Suppressor macrophage treated with lipopolysaccharide for 4 hours (primary cell): ENCODE measurements around the gene PLGLB1.
A peak's percentile ranks its signal among the peaks of the same experiment; 100 is the strongest.
"Not testable (repeated sequence)": the region's sequence is repeated elsewhere in the genome, so short reads cannot be mapped to it uniquely, and the experiment has no call there.

Source experiments
- DNase-seq: peaks from one replicate; pipeline ENCODE4 v3.0.0-alpha.2; 2020

Gene PLGLB1

DNA sequence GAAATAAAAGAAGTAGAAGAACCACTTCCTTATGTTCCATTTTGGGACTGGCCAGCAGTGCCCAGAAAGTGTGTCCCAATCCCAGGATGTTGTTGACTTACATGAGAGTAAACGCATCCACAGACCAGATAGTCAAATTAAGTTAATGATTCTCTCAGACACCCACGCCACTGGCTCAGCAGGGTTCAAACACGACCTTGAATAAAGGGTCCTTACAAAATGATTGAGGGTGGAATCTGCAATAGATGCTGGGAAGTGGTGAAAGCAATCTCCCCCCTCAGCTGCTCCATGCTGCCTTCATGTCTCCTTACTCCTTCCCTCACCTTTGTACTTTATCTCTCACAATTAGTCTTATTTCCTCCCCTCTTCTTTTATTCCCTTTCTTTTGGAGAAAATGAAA is at the start of gene PLGLB1:
Gene PLGLB1, minus strand, starts transcription at position 101 of the 400 bp plus-strand sequence. Its CDS starts 61 bp downstream, at position 40.
- not testable (repeated sequence) for DNase-seq

DNA sequence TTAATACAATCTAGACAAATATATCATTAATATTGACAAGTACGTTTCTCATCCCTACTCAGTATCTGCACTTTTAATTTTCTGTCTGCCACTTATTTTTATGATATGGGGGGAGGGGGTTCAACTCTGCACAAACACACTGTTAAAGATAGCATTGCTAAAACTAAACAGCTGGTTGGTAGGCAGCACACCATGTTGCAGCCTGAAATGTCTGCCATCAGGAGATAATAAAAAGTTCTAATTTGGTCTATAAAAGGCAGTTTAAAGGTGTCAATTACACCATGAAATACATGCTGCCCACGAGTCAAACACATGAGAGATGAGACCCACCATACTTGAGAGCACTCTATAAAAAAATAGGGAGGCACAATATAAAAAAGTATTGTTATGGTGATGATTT is 42.7 kb upstream of the PLGLB1 start:
- DNase-seq: not testable (repeated sequence)

DNA sequence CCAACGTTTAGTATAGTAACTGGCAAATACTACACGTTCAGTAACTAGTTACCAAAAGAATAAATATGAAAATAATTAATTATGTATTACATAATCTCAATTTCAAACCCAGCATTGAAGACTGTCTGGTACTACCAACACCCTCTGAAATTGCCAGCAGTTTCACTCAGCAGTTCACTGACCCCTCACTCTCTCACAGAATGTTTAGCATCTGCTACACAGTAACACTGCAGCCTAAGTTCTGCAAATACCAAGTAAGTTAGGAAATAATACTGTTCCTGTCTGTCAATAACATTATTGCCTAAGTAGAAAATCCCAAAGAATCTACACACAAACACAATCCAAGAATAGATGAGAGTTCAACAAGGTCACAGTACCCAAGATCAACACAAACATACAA is 41.8 kb upstream of the PLGLB1 start:
- DNase-seq: peak; percentile 12

DNA sequence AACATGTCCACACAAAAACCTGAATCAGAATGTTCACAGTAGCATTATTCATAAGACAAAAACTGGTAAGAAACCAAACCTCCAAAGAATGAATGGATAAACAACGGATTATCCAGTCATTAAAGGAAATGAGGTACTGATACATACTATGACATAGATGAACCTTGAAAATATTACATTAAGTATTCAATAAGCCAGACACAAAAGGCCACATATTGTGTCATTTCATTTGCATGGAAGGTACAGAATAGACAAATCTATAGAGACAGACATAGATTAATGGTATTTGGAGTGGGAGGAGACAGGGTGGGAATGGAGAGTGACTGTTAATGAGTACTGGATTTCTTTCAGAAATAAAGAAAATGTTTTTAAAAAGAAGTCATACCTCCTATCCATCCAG is 39.9 kb upstream of the PLGLB1 start:
- not testable (repeated sequence) for DNase-seq

DNA sequence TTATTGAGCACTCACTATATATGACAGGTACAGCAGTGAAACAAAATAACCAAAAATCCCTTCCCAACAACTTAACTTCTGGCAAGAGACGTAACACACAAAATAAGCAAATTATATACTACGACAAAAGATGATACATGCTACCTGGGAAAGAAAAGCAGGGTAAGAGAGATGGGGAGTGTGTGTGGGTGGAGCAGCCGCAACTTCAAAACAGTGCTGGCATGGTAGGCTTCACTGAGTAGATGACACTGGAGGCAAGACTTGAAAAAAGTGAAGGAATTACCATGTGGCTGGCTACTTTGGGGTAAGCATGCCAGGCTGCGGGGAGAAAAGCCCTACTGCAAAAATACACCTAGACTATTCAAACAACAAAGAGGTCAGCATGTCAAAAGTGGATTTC is 36.0 kb upstream of the PLGLB1 start:
- DNase-seq: not testable (repeated sequence)

DNA sequence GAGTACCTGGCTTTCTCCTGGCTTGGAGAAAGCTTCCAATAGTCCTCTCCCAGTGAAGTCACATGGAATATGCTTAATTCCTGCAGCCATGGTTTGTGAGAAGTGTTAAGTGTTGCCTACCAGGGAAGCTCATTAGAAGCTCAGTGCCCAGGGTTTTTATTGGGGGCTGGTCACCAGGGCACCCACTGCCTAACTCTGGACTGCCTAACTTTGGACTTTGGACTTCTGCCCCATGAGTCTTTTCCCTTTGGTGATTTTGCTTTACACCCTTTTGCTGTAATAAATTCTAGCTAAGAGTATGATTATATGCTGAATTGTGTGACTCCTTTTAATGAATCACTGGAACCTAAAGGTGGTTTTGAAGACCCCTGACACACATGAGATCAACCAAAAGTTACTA is 35.2 kb upstream of the PLGLB1 start:
- not testable (repeated sequence) for DNase-seq

DNA sequence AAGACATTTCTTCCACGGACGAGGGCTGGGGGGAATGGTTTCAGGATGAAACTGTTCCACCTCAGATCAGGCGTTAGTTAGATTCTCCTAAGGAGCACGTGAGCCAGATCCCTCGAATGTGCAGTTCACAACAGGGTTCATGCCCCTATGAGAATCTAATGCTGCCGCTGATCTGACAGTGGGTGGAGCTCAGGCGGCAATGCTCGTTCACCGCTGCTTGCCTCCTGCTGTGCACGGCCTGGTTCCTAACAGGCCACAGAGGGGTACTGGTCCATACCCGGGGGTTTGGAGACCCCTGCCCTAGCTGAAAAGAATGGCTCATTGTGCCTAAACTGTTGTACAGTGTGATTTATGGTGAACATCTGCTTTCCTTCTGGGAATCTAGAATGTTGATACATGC is 34.8 kb upstream of the PLGLB1 start:
- DNase-seq: not testable (repeated sequence)

DNA sequence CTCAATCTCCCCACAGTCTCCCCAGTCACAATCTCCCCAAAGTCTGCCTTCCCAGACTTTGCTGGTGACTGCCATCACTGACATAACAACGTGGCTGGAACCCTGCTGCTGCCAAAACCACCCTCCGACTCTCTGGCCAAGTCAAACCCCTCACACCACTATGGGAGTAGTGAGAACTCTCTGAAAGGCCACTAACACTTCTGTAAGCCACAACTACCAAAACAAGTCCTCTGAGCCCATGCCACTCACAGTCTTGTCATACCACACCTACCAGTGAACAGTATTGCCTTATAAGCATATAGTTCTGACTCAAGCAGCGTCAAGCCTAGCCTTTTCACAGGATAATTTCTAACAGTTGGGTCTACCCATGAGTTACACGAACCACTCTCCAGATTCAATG is 32.7 kb upstream of the PLGLB1 start:
- not testable (repeated sequence) for DNase-seq

DNA sequence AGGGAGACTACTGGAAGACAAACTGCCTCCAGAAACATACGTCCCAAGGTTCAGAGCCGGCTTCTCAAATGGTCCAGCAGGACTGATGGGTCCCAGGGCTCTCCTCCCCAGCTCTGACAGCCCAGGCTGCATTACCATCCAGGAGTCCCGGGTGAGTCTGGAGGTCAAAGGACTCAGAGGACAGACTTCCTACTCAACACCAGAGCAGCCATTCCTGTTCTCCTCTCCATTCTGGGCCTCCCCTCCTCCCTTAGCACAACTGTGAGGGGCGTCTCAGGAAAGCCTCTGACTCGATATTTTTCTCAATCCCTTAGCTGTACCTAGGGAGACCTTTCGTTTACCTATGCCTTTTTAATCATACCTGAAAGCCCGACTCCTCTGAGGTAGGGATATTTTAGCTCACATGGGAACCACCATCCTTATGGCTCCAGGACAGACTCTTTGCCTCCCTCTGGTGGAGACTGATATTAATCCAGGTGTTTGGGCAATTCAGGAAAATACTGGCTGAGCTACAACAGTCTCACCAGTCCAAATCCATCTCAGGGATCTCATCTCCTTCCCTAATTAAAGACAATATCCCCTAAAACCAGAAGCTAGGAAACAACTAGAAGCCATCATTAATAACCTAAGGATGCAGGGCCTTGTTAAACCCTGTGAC is 19.8 kb upstream of the PLGLB1 start:
- DNase-seq: not testable (repeated sequence)

DNA sequence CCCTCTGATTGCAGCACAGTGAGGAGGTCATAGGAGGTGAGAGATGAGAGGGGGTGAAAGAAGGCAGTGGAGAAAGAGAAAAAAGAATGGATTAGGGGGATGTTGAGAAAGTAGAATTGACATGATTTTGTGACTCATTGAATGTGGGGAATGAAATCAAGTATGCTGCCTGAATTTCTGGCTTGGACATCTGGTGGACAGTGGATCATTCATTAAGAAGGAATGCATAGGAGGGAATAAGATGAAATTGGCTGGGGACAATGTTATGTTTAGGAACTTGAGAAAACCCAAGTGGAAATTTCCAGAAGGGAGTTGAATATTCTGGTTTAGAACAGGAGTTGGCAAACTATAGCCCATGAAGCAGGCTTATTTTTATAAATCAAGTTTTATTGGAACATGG is 7.0 kb upstream of the PLGLB1 start:
- DNase-seq: not testable (repeated sequence)

DNA sequence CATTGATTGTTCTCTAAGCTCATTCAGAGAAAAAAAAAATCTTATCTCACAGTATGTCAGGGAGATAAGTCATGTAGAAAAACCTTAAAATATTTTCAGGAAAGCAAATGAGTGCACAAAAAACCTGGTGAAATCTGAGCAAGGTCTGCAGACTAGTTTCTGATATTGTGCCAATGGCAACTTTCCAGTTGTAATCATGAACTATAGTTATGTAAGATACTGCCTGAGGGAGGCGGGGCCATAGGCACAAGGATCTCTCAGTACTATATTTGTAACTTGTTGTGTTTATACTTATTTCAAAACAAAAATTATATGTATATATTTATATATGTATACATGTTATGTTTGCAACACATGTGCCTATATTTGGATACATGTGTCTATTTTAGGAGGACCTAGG is 5.2 kb upstream of the PLGLB1 start:
- not testable (repeated sequence) for DNase-seq

DNA sequence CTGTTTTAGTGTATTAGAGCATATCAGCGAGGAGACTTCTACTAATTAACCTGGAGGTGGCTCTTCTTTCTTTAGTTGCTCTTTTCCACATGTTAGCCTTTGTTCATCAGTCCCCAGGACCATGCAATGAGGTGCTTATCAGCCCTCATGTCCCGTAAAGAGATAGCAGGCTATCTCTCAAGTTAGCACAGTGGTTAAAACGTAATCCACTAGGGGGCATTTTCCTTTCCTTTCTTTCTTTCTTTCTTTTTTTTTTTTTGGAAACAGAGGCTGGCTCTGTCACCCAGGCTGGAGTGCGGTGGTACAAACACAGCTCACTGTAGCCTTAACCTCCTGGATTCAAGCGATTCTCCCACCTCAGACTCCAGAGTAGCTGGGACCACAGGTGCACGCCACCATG is 4.3 kb upstream of the PLGLB1 start:
- not testable (repeated sequence) for DNase-seq

DNA sequence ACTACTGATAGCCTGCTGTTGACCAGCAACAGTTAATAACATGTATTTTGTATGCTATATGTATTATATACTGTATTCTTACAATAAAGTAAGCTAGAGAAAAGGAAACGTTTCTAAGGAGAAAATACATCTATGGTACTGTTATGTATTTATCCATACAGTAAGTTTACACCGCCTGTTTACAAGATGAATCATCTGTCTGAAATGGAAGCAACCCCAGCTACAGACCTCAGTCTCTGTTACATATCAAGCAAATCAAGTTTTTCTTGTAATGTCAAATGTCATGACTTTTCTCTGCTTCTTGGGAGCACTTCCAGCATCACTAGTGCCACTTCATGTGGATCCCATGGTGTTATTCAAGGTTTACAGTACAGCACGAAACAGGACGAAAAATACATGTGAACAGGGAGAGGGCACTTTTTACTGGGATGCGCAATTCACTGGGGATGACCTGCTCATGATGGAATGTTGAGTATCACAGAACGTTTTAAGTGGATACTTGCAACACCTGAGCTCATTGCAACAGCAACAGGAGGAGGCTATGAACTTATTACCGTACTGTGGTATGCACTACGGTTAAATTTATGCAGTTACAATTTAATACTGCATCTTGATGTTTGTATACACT is 2.5 kb upstream of the PLGLB1 start:
- DNase-seq: not testable (repeated sequence)

DNA sequence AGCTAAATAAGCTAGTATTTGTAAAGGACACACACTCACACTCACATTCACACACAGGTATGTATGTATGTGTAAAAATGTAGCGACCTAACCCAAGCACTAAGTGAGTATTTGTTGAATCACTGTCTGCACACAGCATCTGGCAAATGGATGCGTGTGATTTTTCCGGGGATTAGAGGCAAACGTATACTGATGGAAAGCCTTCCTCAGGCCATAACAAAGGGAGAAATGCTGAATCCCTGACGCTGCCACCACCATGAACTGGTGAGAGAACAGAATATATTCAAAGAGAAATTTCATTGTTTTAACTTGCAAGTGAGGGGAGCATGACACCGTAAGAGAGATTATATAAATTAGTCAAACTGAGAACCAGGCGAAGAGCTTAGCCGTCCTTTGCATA is 601 bp downstream of the PLGLB1 start:
- not testable (repeated sequence) for DNase-seq

DNA sequence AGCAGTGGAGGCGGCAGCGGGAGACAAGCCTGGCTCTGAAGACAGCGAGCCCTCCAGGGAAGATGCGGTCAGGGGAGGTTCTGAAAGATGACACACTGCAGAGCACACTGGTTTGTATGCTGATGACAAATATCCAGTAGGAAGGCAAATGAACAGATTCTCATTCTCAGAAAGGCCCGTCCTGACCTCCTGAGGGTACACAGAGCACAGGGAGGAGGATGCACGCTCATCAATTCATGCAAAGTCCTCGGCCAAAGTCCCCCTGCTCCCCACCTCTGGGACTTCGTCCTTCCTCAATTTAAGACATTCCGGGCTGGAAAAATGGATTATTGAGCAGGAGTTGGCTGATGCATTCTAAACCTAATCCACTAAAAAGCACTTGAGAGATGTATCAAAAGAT is 2.6 kb downstream of the PLGLB1 start:
- DNase-seq: not testable (repeated sequence)

DNA sequence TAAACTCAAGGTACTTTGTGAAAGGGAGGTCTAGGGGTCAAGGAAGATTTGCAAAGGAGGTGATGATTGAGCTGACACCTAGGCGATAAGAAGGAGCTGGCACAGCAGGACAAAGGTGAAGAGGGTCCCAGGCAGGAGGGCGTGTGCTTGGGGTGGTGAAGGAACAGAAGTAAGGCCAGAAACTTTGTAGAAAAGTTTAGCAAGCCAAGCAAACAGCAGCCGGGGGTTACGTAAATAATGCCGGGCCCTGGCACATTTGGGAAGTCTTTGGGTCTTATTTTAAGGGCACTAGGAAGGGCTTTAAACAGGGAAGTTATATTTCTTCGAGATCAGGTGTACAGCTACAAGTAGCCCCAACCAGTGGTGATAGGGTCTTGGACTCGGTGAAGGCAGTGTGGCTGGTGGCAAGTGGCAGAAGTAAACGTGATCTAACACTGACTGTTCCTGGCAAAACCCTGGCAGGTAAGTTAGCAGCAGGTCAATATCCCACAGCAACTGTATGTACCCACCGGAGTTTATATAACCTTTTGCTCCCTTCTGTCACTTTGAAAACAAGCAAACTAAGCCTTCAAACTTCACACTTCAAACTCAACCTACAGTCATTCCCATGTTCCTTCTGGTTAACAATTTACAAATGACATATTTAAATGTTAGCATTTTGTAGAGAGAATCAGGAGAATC is 7.0 kb downstream of the PLGLB1 start:
- not testable (repeated sequence) for DNase-seq

DNA sequence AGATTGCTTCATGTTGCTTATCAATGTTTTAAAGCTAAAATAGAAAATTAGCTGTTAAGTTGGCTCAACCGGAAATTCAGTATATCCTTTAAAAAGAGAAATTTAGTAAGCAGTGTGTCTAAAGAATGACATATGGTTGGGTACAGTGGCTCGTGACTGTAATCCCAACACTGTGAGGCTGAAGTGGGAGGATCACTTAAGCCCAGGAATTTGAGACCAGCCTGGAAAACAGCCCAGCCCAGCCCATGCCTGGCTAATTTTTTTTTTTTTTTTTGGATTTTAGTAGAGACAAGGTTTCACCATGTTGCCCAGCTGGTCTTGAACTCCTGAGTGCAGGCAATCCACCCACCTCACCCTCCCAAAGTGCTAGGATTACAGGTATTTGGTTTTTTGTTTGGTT is 17.2 kb downstream of the PLGLB1 start:
- DNase-seq: not testable (repeated sequence)
